Stomach (tissue), 4 donors: Measurements from ENCODE around the gene RCE1.

Source experiments
- CTCF ChIP-seq, 7 experiments: fragments of 450-650 bp in 4 of 7; fragments of 200-600 bp in 3 of 7; sonication (generic) in 3 of 7; IDR thresholded peaks; one replicate each; pipeline ENCODE4 v1.5.1; 2016 to 2019; ENCODE audit warnings: antibody characterized with exemption in 7 of 7, control low read depth in 2 of 7, mild to moderate bottlenecking in 1 of 7
- EP300 ChIP-seq: sonication (generic); formaldehyde crosslinking; IDR thresholded peaks from one replicate; pipeline ENCODE4 v1.6.1; 2017; ENCODE audit warnings: antibody characterized with exemption
- POLR2A ChIP-seq, 4 donors: fragments of 450-650 bp; IDR thresholded peaks; one replicate each; pipeline ENCODE4 v1.6.1; 2016; ENCODE audit warnings: antibody characterized with exemption in 4 of 4, control low read depth in 2 of 4, mild to moderate bottlenecking in 1 of 4, moderate library complexity in 1 of 4
- POLR2AphosphoS5 ChIP-seq, 3 donors: sonication (generic); formaldehyde crosslinking; IDR thresholded peaks; one replicate each; pipeline ENCODE4 v1.6.1; 2016; ENCODE audit warnings: antibody characterized with exemption in 3 of 3

GRCh38 chr11:66834943-66835342 is 8.3 kb upstream of the RCE1 start:
- TF ChIP-seq POLR2AphosphoS5 (IDR thresholded peaks at IDR 0.05) (no peak), CTCF (IDR thresholded peaks at IDR 0.05) (no peak), POLR2A (IDR thresholded peaks at IDR 0.05) (no peak), EP300 (no peak)
